COLO668 (cell line): ENCODE results near the gene LITAF.
"Not testable (repeated sequence)": the region's sequence is repeated elsewhere in the genome, so short reads cannot be mapped to it uniquely, and the experiment has no call there.

ENCODE experiments used
- DNase-seq: peaks from one replicate; lab custom pipeline; 2025; ENCODE audit not compliant: unreplicated experiment; lab: John Stamatoyannopoulos, UW

Gene LITAF

DNA sequence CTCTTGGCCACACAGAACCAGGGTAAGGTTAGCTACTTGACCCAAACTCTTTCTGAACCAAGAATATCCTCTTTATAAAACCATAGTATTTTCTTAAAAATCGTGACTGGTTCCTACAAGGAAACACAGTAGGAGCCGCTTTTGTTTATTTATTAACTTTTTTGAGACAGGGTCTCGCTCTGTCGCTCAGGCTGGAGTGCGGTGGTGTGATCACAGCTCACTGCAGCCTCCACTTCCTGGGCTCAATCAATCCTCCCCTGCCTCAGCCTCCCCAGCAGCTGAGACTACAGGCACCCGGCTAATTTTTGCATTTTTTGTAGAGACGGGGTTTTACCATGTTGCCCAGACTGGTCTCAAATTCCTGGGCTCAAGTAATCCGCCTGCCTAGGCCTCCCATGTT, 14.7 kb upstream of the LITAF start:
- DNase-seq = no peak

DNA sequence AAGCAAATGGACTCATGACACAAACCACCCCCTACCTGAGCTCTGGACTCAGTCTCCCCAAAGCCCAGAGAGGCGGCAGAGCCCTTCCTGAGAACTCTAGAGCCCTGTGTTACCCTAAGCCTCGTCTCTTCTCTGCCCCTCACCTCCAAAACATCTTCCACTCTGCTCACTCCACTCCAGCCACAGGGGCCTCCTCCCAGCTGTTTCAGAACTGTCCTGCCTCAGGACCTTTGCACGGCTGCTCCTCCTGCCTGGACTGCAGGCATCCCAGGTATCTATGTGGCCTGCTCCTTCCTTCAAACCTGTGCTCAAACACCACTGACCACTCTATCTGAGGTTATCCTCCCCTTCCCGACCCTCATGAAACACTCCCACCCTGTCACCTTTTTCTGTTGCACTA, 12.9 kb upstream of the LITAF start:
- DNase-seq = no peak

DNA sequence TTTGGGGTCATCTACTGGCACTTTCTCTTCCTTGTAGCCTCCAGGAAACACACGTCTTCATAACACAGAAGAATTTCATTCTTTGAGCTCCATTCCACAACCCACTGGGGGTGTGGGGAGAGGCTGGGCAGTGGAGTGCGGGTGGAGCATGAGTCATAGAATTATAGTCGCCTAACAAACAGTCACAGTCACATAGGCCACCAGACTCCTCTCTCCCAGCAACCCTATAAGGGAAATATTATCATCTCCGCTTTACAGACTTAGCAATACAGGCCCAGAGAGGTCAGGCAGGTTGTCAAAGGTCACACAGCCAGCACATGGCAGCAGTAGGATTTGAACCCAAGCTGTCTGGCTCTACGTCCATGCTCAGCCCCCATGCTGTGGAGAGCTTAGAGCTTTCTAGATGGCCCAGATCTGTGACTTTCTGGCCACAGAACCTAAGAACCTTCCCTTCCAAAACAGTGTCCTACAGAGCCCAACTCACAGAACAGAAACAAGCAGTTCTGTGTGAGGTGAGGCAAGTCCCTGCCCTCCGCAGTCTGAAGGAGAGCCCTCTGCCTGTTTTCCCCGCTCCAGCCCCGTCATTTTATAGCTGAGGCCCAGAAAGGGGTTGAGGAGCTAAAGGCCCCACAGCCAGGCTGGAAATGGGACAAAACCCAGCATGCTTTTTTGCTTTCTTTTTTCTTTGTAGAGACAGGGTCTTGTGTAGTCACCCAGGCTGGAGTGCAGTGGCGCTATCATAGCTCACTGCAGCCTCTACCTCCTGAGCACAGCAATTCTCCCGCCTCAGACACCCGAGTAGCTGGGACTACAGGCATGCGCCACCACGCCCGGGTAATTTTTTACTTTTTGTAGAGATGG, 10.7 kb upstream of the LITAF start:
- DNase-seq = peak; percentile 24

DNA sequence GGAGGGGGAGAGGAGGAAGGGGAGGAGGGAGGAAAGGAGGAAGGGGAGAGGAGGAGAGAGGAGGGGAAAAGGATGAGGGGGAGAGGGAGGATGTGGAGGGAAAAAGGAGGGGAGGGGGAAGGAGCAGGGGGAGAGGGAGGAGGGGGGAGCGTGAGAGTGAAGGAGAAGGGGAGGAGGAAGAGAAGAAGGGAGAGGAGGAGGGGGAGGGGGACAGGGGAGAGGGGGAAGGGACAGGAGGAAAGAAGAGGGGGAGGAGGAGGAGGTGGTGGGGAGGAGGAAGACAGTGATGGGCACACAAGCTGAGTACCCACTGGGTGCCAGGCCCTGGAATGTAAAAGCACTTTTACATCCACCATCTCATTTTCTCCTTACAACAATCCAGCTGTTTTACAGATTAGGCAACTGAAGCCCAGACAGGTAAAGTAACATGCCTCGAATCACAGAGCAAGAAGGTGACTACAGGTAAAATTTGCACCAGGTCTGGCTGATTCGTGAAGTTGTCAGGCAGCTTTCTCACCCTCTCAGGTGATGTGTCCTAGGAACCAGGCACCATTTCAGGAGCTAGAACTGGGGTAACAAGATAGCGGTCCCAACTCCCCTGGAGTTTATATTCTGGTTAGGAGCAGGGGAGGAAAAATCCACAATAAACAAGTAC, 10.0 kb upstream of the LITAF start:
- DNase-seq = no peak

DNA sequence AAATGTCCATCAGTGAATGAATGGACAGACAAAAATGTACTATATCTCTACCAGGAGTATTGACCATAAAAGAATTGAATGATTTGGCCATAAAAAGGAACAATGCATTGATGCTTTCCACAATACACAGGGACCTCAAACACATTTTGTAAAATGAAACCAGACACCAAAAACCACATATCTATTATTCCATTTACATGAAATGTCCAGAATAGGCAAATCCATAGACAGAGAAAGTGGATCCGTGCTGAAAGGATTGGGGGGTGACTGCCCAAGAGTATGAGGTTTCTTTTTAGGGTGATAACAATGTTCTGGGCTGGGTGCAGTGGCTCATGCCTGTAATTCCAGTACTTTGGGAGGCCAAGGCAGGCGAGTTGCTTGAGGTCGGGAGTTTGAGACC, 6.9 kb upstream of the LITAF start:
- no peak for DNase-seq

DNA sequence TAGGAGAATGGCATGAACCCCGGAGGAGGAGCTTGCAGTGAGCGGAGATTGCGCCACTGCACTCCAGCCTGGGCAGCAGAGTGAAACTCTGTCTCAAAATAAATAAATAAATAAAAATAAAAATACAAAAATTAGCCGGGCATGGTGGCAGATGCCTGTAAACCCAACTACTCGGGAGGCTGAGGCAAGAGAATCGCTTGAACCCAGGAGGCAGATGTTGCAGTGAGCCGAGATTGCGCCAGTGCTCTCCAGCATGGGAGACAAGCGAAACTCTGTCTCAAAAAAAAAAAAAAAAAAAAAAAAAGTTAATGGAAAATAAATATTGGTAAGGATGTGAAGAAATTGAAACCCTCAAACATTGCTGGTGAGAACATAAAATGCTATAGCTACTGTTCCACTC, 6.4 kb upstream of the LITAF start:
- not testable (repeated sequence) for DNase-seq

DNA sequence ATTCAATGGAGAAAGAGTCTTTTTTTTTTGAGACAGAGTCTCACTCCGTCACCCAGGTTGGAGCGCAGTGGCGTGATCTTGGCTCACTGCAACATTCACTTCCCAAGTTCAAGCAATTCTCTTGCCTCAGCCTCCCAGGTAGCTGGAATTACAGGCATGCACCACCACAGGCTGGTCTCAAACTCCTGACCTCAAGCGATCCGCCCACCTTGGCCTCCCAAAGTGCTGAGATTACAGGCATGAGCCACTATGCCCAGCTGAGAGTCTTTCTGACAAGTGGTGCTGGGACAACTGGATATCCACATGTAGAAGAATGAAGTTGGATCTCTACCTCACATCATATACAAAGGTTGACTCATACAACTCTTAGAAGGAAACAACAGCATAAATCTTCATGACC, 4.9 kb upstream of the LITAF start:
- DNase-seq = not testable (repeated sequence)

DNA sequence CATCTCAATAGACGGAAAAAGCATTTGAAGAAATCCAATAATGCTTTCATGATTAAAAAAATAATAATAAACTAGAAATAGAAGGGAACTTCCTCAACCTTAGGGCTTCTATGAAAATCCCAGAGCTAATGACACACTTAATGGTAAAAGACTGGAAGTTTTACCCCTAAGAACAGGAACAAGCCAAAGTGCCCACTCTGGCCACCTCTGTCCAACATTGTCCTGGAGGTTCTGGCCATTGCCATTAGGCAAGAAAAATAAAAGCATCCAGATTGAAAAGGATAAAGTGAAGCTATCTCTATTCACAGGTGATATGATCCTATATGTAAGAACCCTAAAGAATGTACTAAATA, 2.5 kb upstream of the LITAF start:
- no peak for DNase-seq

DNA sequence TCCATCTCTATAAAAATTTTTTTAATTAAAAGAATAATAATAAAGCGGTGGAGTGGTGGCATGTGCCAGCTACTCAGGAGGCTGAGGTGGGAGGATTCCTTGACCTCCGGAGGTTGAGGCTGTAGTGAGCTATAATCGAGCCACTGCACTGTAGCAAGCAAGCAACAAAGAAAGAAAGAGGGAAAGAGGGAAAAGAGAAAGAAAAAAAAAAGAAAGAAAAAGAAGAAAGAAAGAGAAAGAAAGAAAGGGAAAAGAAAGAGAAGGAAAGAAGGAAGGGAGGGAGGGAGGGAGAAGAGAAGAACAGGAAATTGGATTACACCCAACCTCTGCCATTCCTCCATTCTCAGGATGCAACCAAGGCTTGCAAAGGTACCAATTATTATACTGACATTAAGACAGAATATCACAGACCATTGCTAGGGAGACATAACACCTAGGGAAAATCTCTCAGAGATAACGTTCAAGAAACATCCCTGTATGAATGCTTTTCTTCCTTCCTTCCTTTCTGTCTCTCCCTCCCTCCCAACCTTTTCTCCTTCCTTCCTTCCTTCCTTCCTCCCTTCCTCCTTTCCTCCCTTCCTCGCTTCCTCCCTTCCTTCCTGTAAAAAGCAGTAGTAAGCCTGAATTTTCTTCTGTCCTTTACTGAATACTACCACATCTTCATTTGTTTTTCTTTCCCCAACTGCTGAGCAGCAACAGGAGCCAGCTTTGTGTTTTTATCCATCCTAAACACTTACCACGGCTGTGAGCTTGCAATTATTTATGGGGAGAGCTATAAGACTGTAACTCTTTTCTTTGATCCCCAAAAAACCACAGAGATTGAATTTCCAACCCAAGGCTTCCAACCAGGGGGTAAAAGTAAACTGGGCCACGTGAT, 1.8 kb upstream of the LITAF start:
- DNase-seq = no peak

DNA sequence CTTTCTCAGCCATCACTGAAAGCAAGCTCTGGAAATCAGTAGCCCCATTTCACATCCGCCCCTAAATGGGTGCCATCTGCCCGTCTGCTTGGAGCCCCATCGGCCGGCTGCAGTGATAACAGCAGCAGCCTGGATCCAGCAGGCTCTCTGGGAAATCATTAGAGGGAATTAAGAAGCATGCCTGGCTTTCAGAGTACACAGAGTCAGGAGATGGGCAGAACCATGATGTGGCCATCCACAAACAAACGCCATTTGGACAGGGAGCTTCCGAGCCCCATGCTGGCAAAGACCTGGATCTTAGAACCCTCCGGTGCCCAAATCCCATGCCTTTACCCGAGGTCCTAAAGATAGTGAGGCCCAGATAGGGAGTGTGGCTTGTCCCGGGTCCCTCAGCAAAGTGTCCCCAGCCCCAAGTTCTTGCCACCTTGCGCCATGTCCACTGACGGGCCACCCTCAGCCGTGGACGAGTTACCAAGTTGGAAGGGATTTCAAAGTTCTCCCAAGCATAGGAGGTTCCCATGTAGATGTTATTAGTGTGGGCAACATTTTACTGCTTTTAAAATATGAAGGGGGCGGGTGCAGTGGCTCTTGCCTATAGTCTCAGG, 1.0 kb upstream of the LITAF start:
- no peak for DNase-seq

DNA sequence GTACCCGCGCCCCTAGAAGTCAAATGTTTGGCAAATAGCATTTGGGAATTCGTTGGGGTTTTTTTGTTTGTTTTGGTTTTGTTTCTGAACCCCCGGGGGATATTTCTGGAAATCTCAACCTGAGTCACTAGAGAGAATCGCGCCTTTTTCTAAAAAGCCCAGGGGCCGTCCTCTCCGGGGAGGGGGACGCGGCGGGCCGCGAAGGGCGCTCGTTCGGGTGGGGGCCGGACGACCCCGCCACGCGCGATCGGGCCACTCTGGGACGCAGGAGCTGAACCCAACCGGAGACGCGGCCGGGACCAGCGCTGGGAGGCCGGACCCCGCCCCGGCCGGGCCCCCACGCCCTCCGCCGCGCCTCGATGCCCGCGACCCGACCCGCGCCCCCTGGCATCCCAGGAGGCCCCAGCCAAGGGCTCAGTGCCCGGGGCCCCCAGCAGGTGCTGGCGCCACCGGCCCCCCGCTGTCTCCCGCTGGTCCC, 302 bp downstream of the LITAF start:
- DNase-seq = no peak

DNA sequence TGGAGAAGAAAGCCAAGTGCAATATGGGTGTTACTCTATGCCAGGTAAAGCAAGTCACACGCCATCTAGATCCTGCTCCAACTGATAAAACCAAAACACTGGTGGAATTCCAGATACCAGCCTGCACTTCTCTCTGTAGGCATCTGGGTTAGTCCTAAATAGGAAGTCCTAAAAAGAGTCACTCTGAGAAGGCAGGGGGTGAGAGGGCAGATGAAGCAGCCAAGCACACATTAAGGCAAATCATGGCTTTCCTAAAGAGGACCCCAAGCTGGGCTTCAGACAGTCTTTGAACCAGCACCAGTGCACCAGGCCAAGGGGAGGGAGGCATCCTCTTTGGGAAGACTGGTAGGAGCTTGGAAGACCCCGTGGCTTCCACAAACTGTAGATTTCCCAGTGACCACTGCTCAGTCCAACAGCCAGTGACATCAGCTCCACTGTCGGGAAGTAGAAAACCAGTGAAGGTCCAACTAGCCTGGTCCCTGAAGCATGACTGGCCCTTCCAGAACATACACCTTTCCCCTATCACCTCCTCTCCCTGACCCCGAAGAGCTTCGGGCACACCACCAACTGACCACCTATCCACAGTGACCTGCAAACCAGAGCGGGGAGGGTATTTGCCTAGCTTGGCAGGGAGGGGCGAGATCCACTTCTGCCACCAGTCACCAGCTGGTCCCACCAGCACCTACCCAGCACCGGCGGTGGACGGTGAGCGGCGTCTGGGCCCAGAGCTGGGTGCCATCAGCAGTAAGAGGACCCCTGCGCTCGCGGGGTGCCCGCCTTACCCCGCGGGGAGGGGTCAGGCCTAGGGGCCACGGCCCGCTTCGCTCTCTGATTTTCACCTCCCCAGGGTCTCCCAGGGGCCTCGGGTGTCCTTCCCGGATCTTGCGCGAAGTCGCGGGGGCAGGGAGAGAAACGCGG, 1.0 kb downstream of the LITAF start:
- peak; percentile 27 for DNase-seq

DNA sequence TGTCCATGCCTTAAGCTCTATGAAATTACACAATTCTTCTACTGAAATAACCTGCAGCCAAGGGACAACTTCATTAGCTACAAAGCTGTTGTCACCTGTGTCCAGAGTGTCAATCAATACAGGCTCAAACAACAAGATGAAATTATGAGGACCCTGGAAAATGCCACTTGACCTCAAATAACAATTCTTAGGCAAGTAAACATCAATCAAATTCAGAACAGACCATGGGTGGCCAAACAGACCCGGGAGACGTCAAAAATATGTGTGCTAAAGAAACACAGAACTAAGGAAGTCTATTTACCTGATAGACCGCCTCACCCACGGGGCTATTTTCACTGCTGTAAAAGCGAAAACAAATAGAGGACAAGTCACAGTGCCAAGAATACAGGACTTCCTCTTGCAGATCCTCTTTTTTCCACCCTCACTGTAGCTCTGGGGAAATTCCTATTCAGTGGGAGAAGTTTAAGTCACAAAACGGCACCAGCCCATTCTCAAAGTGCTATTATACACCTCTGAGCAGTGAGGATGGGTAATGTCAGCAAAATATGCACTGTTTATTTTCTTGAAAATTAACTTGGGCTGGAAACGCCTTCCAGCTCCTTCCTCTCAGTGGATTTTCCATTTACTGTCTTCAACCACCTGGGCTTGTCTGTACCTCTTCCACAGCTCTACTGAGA, 2.7 kb downstream of the LITAF start:
- DNase-seq = no peak

DNA sequence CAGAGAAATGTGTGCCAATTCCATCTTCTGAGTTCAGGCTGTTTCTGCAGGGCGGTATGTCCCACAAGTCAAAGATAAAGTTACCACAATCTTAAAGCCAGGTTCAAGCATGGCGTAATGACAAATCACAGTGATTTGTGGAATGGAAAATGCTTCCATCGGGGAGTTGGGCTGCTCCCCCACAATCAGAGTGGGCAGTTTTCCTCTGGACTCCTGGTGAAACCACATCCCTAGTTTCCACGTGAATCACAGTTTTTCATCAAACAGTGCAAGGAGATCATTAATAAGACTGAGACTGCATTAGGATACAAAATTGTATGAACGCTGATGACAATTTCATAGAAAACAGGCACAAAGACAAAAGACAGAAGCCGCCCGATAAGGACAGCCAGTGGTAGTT, 3.6 kb downstream of the LITAF start:
- DNase-seq = no peak

DNA sequence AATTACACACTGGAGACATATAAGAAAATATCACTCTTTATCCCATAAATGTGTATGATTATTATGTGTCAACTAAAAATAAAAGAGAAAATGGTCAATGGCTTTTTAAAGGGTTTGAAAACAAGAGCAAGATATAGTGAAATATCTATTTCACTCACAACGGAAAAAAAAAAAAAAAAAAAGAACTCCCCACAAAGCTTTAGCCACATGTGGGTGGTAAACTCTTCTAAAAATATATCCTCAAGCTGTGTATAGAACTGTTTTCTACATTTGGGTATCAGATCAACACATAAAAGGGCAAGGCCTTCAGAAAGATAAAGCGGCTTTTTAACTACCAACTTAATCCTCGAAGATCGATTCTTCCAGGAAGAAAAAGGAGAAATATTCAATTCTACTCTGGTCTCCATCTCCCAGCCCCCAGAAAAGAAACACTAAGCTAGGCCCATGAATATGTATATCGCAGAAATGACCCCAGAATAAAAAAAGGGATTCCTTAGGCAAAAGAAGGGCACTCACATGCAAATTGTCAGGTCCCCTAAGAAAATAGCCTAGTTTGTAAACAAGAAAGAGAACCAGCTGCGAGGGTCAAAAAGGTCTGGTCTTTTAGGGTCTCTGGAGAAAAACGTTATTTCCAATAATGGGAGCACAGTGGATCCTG, 4.4 kb downstream of the LITAF start:
- no peak for DNase-seq

DNA sequence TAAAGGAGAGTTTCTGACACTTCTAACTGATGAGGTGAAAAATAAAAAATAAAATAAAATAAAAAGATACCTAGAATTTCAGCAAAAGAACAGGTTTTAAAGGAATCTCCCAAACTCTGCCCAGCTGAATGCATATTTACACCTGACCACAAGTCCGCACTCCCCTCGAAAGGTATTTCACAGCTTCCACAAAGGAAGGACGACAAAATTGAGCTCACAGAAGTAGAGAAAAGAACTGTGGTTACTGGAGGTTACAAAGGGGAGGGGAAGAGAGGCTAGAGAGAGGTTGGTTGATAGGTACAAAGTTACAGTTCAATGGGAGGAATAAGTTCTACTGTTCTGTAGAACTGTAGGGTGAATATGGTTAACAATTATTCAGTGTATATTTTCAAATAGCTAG, 5.0 kb downstream of the LITAF start:
- DNase-seq = no peak

DNA sequence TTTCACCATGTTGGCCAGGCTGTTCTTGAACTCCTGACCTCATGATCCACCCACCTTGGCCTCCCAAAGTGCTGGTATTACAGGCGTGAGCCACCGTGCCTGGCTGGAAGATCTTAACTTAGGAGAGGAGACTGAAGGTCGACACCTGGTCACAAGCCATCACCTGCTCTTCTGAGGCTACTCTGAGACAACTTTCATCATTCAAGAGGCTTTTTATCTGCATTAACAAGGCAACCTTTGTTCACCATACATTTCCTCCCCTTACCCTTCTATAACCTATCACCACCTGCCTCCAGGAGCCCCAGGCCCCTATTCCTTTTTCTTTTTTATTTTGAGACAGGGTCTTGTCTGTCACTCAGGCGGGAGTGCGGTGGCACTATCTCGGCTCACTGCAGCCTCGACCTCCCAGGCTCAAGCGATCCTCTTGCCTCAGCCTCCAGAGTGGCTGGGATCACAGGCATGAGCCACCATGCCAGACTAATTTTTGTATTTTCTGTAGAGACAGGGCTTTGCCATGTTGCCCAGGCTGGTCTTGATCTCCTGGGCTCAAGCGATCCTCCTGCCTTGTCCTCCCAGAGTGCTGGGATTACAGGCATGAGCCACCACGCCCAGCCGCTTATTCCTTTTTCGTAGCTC, 6.2 kb downstream of the LITAF start:
- DNase-seq = no peak

DNA sequence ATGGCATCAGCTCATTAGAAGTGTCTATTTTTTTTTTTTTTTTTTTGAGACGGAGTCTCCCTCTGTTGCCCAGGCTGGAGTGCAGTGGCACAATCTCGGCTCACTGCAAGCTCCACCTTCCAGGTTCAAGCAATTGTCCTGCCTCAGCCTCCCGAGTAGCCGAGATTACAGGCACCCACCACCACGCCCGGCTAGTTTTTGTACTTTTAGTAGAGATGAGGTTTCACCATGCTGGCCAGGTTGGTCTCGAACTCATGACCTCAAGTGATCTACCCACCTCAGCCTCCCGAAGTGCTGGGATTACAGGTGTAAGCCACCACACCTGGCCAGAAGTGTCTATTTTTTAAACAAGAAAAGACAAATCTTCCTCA, 9.4 kb downstream of the LITAF start:
- DNase-seq = not testable (repeated sequence)
